Esophagus squamous epithelium (tissue), 5 donors: ENCODE data around the gene CYB561. TPM values are rescaled to one million over a fixed set of nuclear protein-coding genes. Genes with fewer than 3 reads are reported as not detected.

Source experiments
- DNase-seq: peaks from one replicate; lab custom pipeline; 2025; lab: John Stamatoyannopoulos, UW
- H3K27ac ChIP-seq, 4 donors: fragments of 200-600 bp; sonication (generic); one replicate each; pipeline ENCODE4 v1.5.1; 2016 to 2019; ENCODE audit warnings: mild to moderate bottlenecking in 1 of 4
- H3K27me3 ChIP-seq, 4 donors: fragments of 200-600 bp; sonication (generic); 1 replicate in 3 of 4; 2 replicates in 1 of 4; pipeline versions ENCODE4 v1.5.1 to v1.6.0; 2017 to 2021; ENCODE audit warnings: antibody characterized with exemption in 1 of 4
- H3K36me3 ChIP-seq, 3 donors: fragments of 200-600 bp; sonication (generic); one replicate each; pipeline ENCODE4 v1.5.1; 2016 to 2019
- H3K4me1 ChIP-seq, 3 donors: fragments of 200-600 bp; sonication (generic); one replicate each; pipeline ENCODE4 v1.5.1; 2017 to 2019
- H3K4me3 ChIP-seq, 4 donors: fragments of 200-600 bp; sonication (generic); 1 replicate in 3 of 4; 2 replicates in 1 of 4; pipeline ENCODE4 v1.5.1; 2016 to 2019; ENCODE audit warnings: mild to moderate bottlenecking in 2 of 4, moderate library complexity in 1 of 4
- H3K9me3 ChIP-seq, 3 donors: fragments of 200-600 bp; sonication (generic); one replicate each; pipeline ENCODE4 v1.5.1; 2016 to 2019
- CTCF ChIP-seq, 6 experiments: fragments of 450-650 bp in 4 of 6; fragments of 200-600 bp in 2 of 6; sonication (generic) in 2 of 6; IDR thresholded peaks; one replicate each; pipeline ENCODE4 v1.5.1; 2016 to 2019; ENCODE audit warnings: antibody characterized with exemption in 6 of 6, mild to moderate bottlenecking in 4 of 6, moderate library complexity in 4 of 6
- POLR2A ChIP-seq, 4 donors: fragments of 450-650 bp; IDR thresholded peaks; one replicate each; pipeline ENCODE4 v1.6.1; 2017; ENCODE audit warnings: antibody characterized with exemption in 4 of 4, mild to moderate bottlenecking in 4 of 4, moderate library complexity in 3 of 4
- WGBS, 2 donors: methylation state at CpG; one replicate each; pipeline ENCODE4 v1.1.5; 2018; 5-methylcytosine and 5-hydroxymethylcytosine counted together
- intact Hi-C: fragments of 100-400 bp; cut with DNase I; formaldehyde crosslinking; loops from one replicate; pipeline ENCODE4 v1.15.0; 2022
- total RNA-seq, 4 donors: library from RNA; depleted of rRNA; stranded (reverse); fragments of >200 nt; gene quantifications; one replicate each; pipeline ENCODE4 v1.1.0, GENCODE V29; 2016
- donor health status: DM: yes; HTN: yes; CAD: no.

Gene CYB561
- total RNA-seq, 4 donors from 2014 or later = 32.4 to 95.6 (median 42.4) TPM

GRCh38 chr17:63402431-63403212 is 43.5 kb downstream of the CYB561 start:
- intact Hi-C loops = loop anchor here (10.0 kb wide), 1 partner anchor 428 kb away; no protein-coding TSS in a partner anchor
- TF ChIP-seq POLR2A (IDR thresholded peaks at IDR 0.05) = no peak
- TF ChIP-seq CTCF (IDR thresholded peaks at IDR 0.05) = no peak
- Histone ChIP-seq H3K4me1 (peaks cover 0 to 19% (median 4%) of the 10 kb centered on the region in 3 donors), H3K9me3 (no peaks in the 10 kb centered on the region), H3K27me3 (no peaks in the 10 kb centered on the region), H3K27ac (peak overlapping the region in 2 of 4 donors; percentile 12 to 49), H3K4me3 (no peak overlapping the region), H3K36me3 (peaks cover 0 to 26% (median 0%) of the 10 kb centered on the region in 3 donors)
- DNase-seq = no peak
- 63 to 66% methylated on average over 5 of the region's 5 CpGs for WGBS, 2 donors

- H3K36me3 ChIP-seq = peaks cover 0 to 41% (median 0%) of the 10 kb centered on the region in 3 donors
- TF ChIP-seq CTCF (IDR thresholded peaks at IDR 0.05) (no peak), POLR2A (IDR thresholded peaks at IDR 0.05) (no peak)
- no peaks in the 10 kb centered on the region for H3K27me3 ChIP-seq
- peak overlapping the region in 2 of 4 donors; percentile 25 to 26 for H3K27ac ChIP-seq
- intact Hi-C loops = loop anchor here (10.0 kb wide), 1 partner anchor 425 kb away; no protein-coding TSS in a partner anchor
- WGBS, 2 donors = 49 to 73% methylated on average over 4 of the region's 4 CpGs
- peaks cover 4 to 14% (median 4%) of the 10 kb centered on the region in 3 donors for H3K4me1 ChIP-seq
- H3K9me3 ChIP-seq = no peaks in the 10 kb centered on the region
- H3K4me3 ChIP-seq = no peak overlapping the region
- no peak for DNase-seq
Observed at GRCh38 chr17:63399856-63400255, 46.2 kb downstream of the CYB561 start.

GRCh38 chr17:63399316-63399715 is 46.8 kb downstream of the CYB561 start:
- peaks cover 4 to 14% (median 4%) of the 10 kb centered on the region in 3 donors for H3K4me1 ChIP-seq
- intact Hi-C loops = no loop called here
- H3K36me3 ChIP-seq = peaks cover 0 to 41% (median 0%) of the 10 kb centered on the region in 3 donors
- no peak overlapping the region for H3K4me3 ChIP-seq
- H3K27ac ChIP-seq = peak overlapping the region in 1 of 4 donors; percentile 26
- H3K27me3 ChIP-seq = no peaks in the 10 kb centered on the region
- 44 to 66% methylated on average over 3 of the region's 3 CpGs for WGBS, 2 donors
- no peaks in the 10 kb centered on the region for H3K9me3 ChIP-seq
- TF ChIP-seq CTCF (IDR thresholded peaks at IDR 0.05) = no peak
- TF ChIP-seq POLR2A (IDR thresholded peaks at IDR 0.05) = no peak
- no peak for DNase-seq

- Histone ChIP-seq H3K27me3 (no peaks in the 10 kb centered on the region), H3K36me3 (peaks cover 0 to 45% (median 0%) of the 10 kb centered on the region in 3 donors), H3K9me3 (no peaks in the 10 kb centered on the region), H3K27ac (peak overlapping the region in 1 of 4 donors; percentile 26), H3K4me3 (no peak overlapping the region), H3K4me1 (peaks cover 4 to 14% (median 4%) of the 10 kb centered on the region in 3 donors)
- TF ChIP-seq CTCF (IDR thresholded peaks at IDR 0.05) (no peak), POLR2A (IDR thresholded peaks at IDR 0.05) (no peak)
- DNase-seq = no peak
- intact Hi-C loops = no loop called here
- WGBS, 2 donors = 55 to 68% methylated on average over 4 of the region's 4 CpGs
Observed at GRCh38 chr17:63398680-63399079, 47.4 kb downstream of the CYB561 start.
